ENCODE measurements around the gene PDK1.

The PDK1 gene

GRCh38 chr2:172600557-172601008, 44.7 kb downstream of the PDK1 start:
- DNase-seq: no peak

- no peak for DNase-seq
These were observed 50.4 kb downstream of the PDK1 start for GRCh38 chr2:172606285-172606684.

GRCh38 chr2:172607379-172607928, 51.6 kb downstream of the PDK1 start:
- no peak for DNase-seq

GRCh38 chr2:172609488-172609887, 53.6 kb downstream of the PDK1 start:
- no peak for DNase-seq

- no peak for DNase-seq
These were observed 56.2 kb downstream of the PDK1 start for GRCh38 chr2:172612051-172612450.

- no peak for DNase-seq
These were observed 57.1 kb downstream of the PDK1 start for GRCh38 chr2:172613040-172613439.

GRCh38 chr2:172613615-172614231, 57.8 kb downstream of the PDK1 start:
- no peak for DNase-seq

GRCh38 chr2:172614932-172615331, 59.0 kb downstream of the PDK1 start:
- DNase-seq: no peak

GRCh38 chr2:172615727-172616261, 59.9 kb downstream of the PDK1 start:
- DNase-seq: no peak

- DNase-seq: no peak
These were observed 61.2 kb downstream of the PDK1 start for GRCh38 chr2:172617115-172617514.

- DNase-seq: no peak
These were observed 67.5 kb downstream of the PDK1 start for GRCh38 chr2:172623249-172623965.

- no peak for DNase-seq
These were observed 69.1 kb downstream of the PDK1 start for GRCh38 chr2:172624996-172625395.

GRCh38 chr2:172627181-172627580, 71.3 kb downstream of the PDK1 start:
- DNase-seq: no peak

- DNase-seq: no peak
These were observed 72.2 kb downstream of the PDK1 start for GRCh38 chr2:172628085-172628484.

- no peak for DNase-seq
These were observed 73.7 kb downstream of the PDK1 start for GRCh38 chr2:172629586-172629985.

GRCh38 chr2:172630181-172630580, 74.3 kb downstream of the PDK1 start:
- DNase-seq: no peak

- no peak for DNase-seq
These were observed 78.6 kb downstream of the PDK1 start for GRCh38 chr2:172634477-172634876.

GRCh38 chr2:172635548-172635947, 79.7 kb downstream of the PDK1 start:
- no peak for DNase-seq

- no peak for DNase-seq
These were observed 83.4 kb downstream of the PDK1 start for GRCh38 chr2:172639256-172639655.

- no peak for DNase-seq
These were observed 83.9 kb downstream of the PDK1 start for GRCh38 chr2:172639823-172640222.

- no peak for DNase-seq
These were observed 84.5 kb downstream of the PDK1 start for GRCh38 chr2:172640389-172640788.

GRCh38 chr2:172642301-172643020, 86.6 kb downstream of the PDK1 start:
- no peak for DNase-seq

- peak in 1 of 2 experiments; percentile 9 for DNase-seq
These were observed 87.3 kb downstream of the PDK1 start for GRCh38 chr2:172643142-172643541.

All from stimulated activated CD4-positive, alpha-beta T cell treated with anti-CD3 and anti-CD28 coated beads, Interleukin-4, amount 100 ng/mL, for 4 hours (primary cell).